ENCODE measurements around the gene DDX19B. TPM values are rescaled to one million over a fixed set of nuclear protein-coding genes. Genes with fewer than 3 reads are reported as not detected.

The DDX19B gene
- total and polyA plus RNA-seq, 10 donors = 17.5 to 35.3 (median 27.3) TPM

GRCh38 chr16:70375636-70376611 lies 76.9 kb downstream of the DDX19B start:
- Histone ChIP-seq H3K27ac (no peak overlapping the region), H3K4me3 (no peak overlapping the region), H3K9me3 (no peaks in the 10 kb centered on the region), H3K36me3 (peaks cover 0 to 87% (median 44%) of the 10 kb centered on the region in 6 donors), H3K27me3 (replicated peaks in 1 of 7) (no peaks in the 10 kb centered on the region), H3K4me1 (peaks cover 9 to 26% (median 18%) of the 10 kb centered on the region in 6 donors)
- WGBS, 5 donors = 84 to 90% (median 86%) methylated on average over 16 of the region's 16 CpGs
- intact Hi-C loops (cut with DNase I; ENCODE audit: low total_unique reads) = no loop called here
- TF ChIP-seq POLR2AphosphoS5 (IDR thresholded peaks at IDR 0.05) (peak in 2 of 3 donors; percentile 39 to 61), POLR2A (IDR thresholded peaks at IDR 0.05) (no peak), CTCF (IDR thresholded peaks at IDR 0.05 in 8 of 11, conservative IDR thresholded peaks at IDR 0.05 in 3 of 11) (no peak)
- no peak for DNase-seq

- intact Hi-C loops (cut with DNase I; ENCODE audit: low total_unique reads) = no loop called here
- no peaks in the 10 kb centered on the region for H3K27me3 ChIP-seq (replicated peaks in 1 of 7)
- H3K9me3 ChIP-seq = no peaks in the 10 kb centered on the region
- H3K36me3 ChIP-seq = peaks cover 0 to 84% (median 29%) of the 10 kb centered on the region in 6 donors
- 62 to 90% (median 69%) methylated on average over 2 of the region's 2 CpGs for WGBS, 5 donors
- H3K27ac ChIP-seq = no peak overlapping the region
- no peak overlapping the region for H3K4me3 ChIP-seq
- no peak for DNase-seq
- peaks cover 15 to 42% (median 29%) of the 10 kb centered on the region in 6 donors for H3K4me1 ChIP-seq
- TF ChIP-seq POLR2AphosphoS5 (IDR thresholded peaks at IDR 0.05) (no peak), CTCF (IDR thresholded peaks at IDR 0.05 in 8 of 11, conservative IDR thresholded peaks at IDR 0.05 in 3 of 11) (no peak), POLR2A (IDR thresholded peaks at IDR 0.05) (no peak)
Observed at GRCh38 chr16:70377782-70378181, 78.8 kb downstream of the DDX19B start.

GRCh38 chr16:70378869-70379493 lies 80.0 kb downstream of the DDX19B start:
- 81 to 90% (median 89%) methylated on average over 12 to 13 of the region's 13 CpGs for WGBS, 5 donors
- H3K27me3 ChIP-seq (replicated peaks in 1 of 7) = no peaks in the 10 kb centered on the region
- no peaks in the 10 kb centered on the region for H3K9me3 ChIP-seq
- H3K36me3 ChIP-seq = peaks cover 0 to 84% (median 19%) of the 10 kb centered on the region in 6 donors
- peak overlapping the region in 1 of 8 donors; percentile 90 for H3K27ac ChIP-seq
- DNase-seq = no peak
- H3K4me1 ChIP-seq = peaks cover 15 to 42% (median 29%) of the 10 kb centered on the region in 6 donors
- intact Hi-C loops (cut with DNase I; ENCODE audit: low total_unique reads) = no loop called here
- H3K4me3 ChIP-seq = no peak overlapping the region
- TF ChIP-seq CTCF (IDR thresholded peaks at IDR 0.05 in 8 of 11, conservative IDR thresholded peaks at IDR 0.05 in 3 of 11) (no peak), POLR2AphosphoS5 (IDR thresholded peaks at IDR 0.05) (peak in 1 of 3 donors; percentile 14), POLR2A (IDR thresholded peaks at IDR 0.05) (no peak)
